ENCODE results near the gene ANO4.
"Not testable (repeated sequence)": the region's sequence is repeated elsewhere in the genome, so short reads cannot be mapped to it uniquely, and the experiment has no call there.

Gene ANO4

GRCh38 chr12:101110866-101111265 lies 316.3 kb downstream of the ANO4 start:
- no peak for DNase-seq

GRCh38 chr12:101111441-101111840 lies 316.9 kb downstream of the ANO4 start:
- no peak for DNase-seq

- no peak for DNase-seq
These were observed 320.8 kb downstream of the ANO4 start for GRCh38 chr12:101115326-101115725.

GRCh38 chr12:101116911-101117310 lies 322.3 kb downstream of the ANO4 start:
- DNase-seq = no peak

GRCh38 chr12:101117842-101118241 lies 323.3 kb downstream of the ANO4 start:
- DNase-seq = no peak

GRCh38 chr12:101127521-101128219 lies 333.1 kb downstream of the ANO4 start:
- no peak for DNase-seq

GRCh38 chr12:101145777-101146431 lies 351.3 kb downstream of the ANO4 start:
- DNase-seq = not testable (repeated sequence)

- no peak for DNase-seq
These were observed 370.7 kb downstream of the ANO4 start for GRCh38 chr12:101165319-101165718.

- no peak for DNase-seq
These were observed 372.3 kb downstream of the ANO4 start for GRCh38 chr12:101166866-101167265.

- no peak for DNase-seq
These were observed 373.4 kb downstream of the ANO4 start for GRCh38 chr12:101168001-101168400.

GRCh38 chr12:101172316-101172715 lies 377.7 kb downstream of the ANO4 start:
- DNase-seq = no peak

- no peak for DNase-seq
These were observed 378.7 kb downstream of the ANO4 start for GRCh38 chr12:101173197-101173749.

GRCh38 chr12:101174541-101174940 lies 380.0 kb downstream of the ANO4 start:
- DNase-seq = no peak

Data from fibroblast of skin of right biceps (primary cell).